ENCODE data around the gene RCE1.
A peak's percentile ranks its signal among the peaks of the same experiment; 100 is the strongest.
"Not testable (repeated sequence)": the region's sequence is repeated elsewhere in the genome, so short reads cannot be mapped to it uniquely, and the experiment has no call there.

Gene RCE1

GRCh38 chr11:66842896-66843775 is at the start of gene RCE1:
RCE1 (plus strand) TSS chr11:66843441; CDS start chr11:66843456, 15 bp downstream.
- peak; percentile 83 for DNase-seq

GRCh38 chr11:66799815-66800214 is 43.4 kb upstream of the RCE1 start:
- DNase-seq: not testable (repeated sequence)

- no peak for DNase-seq
These were observed 42.4 kb upstream of the RCE1 start for GRCh38 chr11:66800720-66801428.

GRCh38 chr11:66809592-66809991 is 33.6 kb upstream of the RCE1 start:
- DNase-seq: no peak

- DNase-seq: no peak
These were observed 32.6 kb upstream of the RCE1 start for GRCh38 chr11:66810576-66811185.

GRCh38 chr11:66814678-66815077 is 28.6 kb upstream of the RCE1 start:
- DNase-seq: no peak

GRCh38 chr11:66815646-66816045 is 27.6 kb upstream of the RCE1 start:
- no peak for DNase-seq

GRCh38 chr11:66818231-66818955 is 24.8 kb upstream of the RCE1 start:
- DNase-seq: no peak

GRCh38 chr11:66820381-66820780 is 22.9 kb upstream of the RCE1 start:
- DNase-seq: no peak

- DNase-seq: no peak
These were observed 22.3 kb upstream of the RCE1 start for GRCh38 chr11:66820901-66821300.

GRCh38 chr11:66823700-66824099 is 19.5 kb upstream of the RCE1 start:
- DNase-seq: no peak

GRCh38 chr11:66824573-66824972 is 18.7 kb upstream of the RCE1 start:
- not testable (repeated sequence) for DNase-seq

- no peak for DNase-seq
These were observed 8.7 kb upstream of the RCE1 start for GRCh38 chr11:66834539-66834845.

GRCh38 chr11:66834943-66835342 is 8.3 kb upstream of the RCE1 start:
- DNase-seq: no peak

- no peak for DNase-seq
These were observed 7.4 kb upstream of the RCE1 start for GRCh38 chr11:66835768-66836405.

GRCh38 chr11:66840317-66841091 is 2.7 kb upstream of the RCE1 start:
- DNase-seq: no peak

GRCh38 chr11:66841861-66842260 is 1.4 kb upstream of the RCE1 start:
- no peak for DNase-seq

- no peak for DNase-seq
These were observed 743 bp upstream of the RCE1 start for GRCh38 chr11:66842501-66842895.

GRCh38 chr11:66843776-66844495 is 695 bp downstream of the RCE1 start:
- no peak for DNase-seq

- DNase-seq: no peak
These were observed 1.4 kb downstream of the RCE1 start for GRCh38 chr11:66844496-66845142.
